DMS 273 (cell line): ENCODE results near the gene ADAMTS17.

Source experiments
- DNase-seq: peaks from one replicate; lab custom pipeline; 2025; ENCODE audit not compliant: unreplicated experiment; lab: John Stamatoyannopoulos, UW

The ADAMTS17 gene

GRCh38 chr15:100311833-100312476, 29.8 kb downstream of the ADAMTS17 start:
- DNase-seq = peak; percentile 44

- DNase-seq = peak; percentile 17
These were observed 30.6 kb downstream of the ADAMTS17 start for GRCh38 chr15:100311154-100311625.

DNA sequence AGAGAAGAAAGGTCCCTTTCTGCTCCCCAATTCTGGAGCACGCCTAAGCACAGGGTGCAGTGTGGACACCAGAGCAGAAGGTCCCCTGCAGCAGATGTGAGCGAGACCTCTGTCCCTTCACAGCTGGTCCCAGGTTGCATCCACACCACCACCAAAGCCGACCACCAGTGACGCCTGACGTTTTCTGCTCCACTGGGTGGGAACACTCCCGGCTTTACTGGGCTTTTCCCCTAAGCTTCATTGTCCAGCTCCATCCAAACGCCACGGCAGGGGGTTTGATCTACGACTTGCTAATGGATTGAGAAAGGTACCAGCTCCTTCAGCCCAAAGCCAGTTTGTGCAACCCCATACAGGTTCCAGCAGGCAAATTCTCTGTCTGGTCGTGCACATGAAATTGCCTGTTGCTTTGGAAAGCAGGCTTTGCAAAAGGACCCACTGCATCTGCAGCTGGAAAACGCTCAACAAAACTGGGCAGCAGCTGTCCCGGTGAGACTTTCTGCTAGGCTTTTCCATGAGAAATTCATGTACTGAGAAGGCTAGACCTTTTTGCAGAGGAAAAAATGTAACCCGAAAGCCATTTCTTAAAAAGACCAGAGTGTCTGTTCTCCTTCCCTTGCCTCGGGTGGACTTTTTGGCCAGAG, 31.1 kb downstream of the ADAMTS17 start:
- DNase-seq = no peak

GRCh38 chr15:100310041-100310405, 31.8 kb downstream of the ADAMTS17 start:
- DNase-seq = no peak

GRCh38 chr15:100309109-100310040, 32.4 kb downstream of the ADAMTS17 start:
- no peak for DNase-seq

- DNase-seq = no peak
These were observed 33.2 kb downstream of the ADAMTS17 start for GRCh38 chr15:100308608-100309007.

- no peak for DNase-seq
These were observed 33.6 kb downstream of the ADAMTS17 start for GRCh38 chr15:100308213-100308600.

GRCh38 chr15:100307241-100308212, 34.2 kb downstream of the ADAMTS17 start:
- DNase-seq = no peak

GRCh38 chr15:100306098-100306497, 35.7 kb downstream of the ADAMTS17 start:
- no peak for DNase-seq

GRCh38 chr15:100301910-100302431, 39.8 kb downstream of the ADAMTS17 start:
- no peak for DNase-seq

DNA sequence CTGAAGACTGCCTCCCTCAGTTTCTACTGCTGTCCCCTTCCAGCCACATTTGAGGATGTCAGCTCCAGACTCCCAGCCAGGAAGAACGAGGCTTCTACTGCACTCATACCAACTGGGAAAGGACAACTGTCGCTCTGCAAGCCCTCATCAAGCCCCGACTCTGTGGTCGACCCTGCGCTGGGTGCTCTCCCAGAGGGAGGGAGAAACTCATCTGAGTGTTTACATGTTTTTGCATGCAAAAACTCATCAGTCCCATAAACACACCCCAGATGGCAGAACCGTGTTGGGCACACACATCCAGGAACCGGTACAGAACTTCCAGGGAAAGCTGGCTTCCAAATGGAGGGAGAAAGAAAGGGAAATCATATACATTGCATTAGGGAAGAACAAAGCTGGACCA, 43.5 kb downstream of the ADAMTS17 start:
- no peak for DNase-seq

GRCh38 chr15:100297812-100298211, 44.0 kb downstream of the ADAMTS17 start:
- DNase-seq = no peak

GRCh38 chr15:100295939-100296565, 45.7 kb downstream of the ADAMTS17 start:
- DNase-seq = no peak

DNA sequence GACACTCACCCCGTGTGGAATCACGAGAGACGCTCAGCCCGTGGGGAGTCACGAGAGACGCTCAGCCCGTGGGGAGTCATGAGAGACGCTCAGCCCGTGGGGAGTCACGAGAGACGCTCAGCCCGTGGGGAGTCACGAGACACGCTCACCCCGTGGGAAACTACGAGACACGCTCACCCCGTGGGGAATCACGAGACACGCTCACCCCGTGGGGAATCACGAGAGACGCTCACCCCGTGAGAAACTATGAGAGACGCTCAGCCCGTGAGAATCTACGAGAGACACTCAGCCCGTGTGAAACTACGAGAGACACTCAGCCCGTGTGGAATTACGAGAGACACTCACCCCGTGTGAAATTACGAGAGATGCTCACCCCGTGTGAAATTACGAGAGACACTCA, 49.8 kb downstream of the ADAMTS17 start:
- no peak for DNase-seq

- DNase-seq = no peak
These were observed 50.7 kb downstream of the ADAMTS17 start for GRCh38 chr15:100291106-100291505.

DNA sequence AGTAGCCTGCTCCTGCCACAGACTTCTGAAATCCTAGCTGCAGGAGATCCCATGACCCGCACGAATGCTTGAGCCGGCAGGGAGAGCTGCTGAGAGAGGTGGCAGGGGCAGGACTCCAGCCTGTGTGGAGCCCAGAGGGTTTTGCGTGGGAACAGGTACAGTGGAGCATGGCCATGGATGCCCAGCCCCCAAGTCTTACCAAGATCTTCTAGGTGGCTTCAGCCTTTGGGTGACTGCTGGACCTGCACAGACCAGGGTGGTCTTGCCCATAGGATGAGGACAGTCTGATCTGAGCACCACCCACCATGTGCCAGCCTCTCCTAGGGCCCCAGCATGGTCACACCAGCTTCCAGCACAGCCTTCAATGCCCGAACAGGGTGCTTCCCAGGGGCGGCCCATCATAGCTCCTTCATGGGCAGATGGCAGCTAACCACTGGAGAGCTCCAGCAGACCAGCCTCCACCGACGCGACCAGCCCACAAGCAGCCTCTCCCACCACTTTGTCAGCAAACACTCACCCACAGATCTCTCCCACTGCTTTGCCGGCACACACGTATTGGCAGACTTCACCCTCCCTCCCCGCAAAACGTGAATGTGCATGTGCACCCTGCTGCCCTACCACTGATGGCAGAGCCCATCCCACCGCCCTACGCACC, 56.0 kb downstream of the ADAMTS17 start:
- no peak for DNase-seq

GRCh38 chr15:100284701-100285100, 57.1 kb downstream of the ADAMTS17 start:
- peak; percentile 1 for DNase-seq

GRCh38 chr15:100284191-100284590, 57.6 kb downstream of the ADAMTS17 start:
- no peak for DNase-seq
